HEK293 (cell line): ENCODE results near the gene CBFA2T2.
"Not testable (repeated sequence)": the region's sequence is repeated elsewhere in the genome, so short reads cannot be mapped to it uniquely, and the experiment has no call there.

Experiments used
- REST ChIP-seq: fragments of 450-650 bp; formaldehyde crosslinking; IDR thresholded peaks from 2 replicates; pipeline ENCODE4 v1.5.1; 2016; ENCODE audit warnings: missing biosample characterization, missing genetic modification characterization
- TCF7L2 ChIP-seq: IDR thresholded peaks from 2 replicates; pipeline ENCODE4 v1.6.1; 2011; ENCODE audit warnings: low read depth, mild to moderate bottlenecking, inconsistent platforms, low read length, moderate library complexity, borderline replicate concordance
- ZBTB49 ChIP-seq: fragments of 450-650 bp; formaldehyde crosslinking; IDR thresholded peaks from 2 replicates; pipeline ENCODE4 v1.5.1; 2016; ENCODE audit warnings: missing biosample characterization, missing genetic modification characterization, low read depth
- ZNF670 ChIP-seq: fragments of 450-650 bp; formaldehyde crosslinking; IDR thresholded peaks from 2 replicates; pipeline ENCODE4 v1.5.1; 2016; ENCODE audit warnings: missing biosample characterization, missing genetic modification characterization, low read depth
- ZNF692 ChIP-seq: fragments of 450-650 bp; formaldehyde crosslinking; IDR thresholded peaks from 2 replicates; pipeline ENCODE4 v1.5.1; 2016; ENCODE audit warnings: missing biosample characterization, missing genetic modification characterization
- TF ChIP-seq, protein P1 (sequence below): fragments of 450-650 bp; IDR thresholded peaks from 2 replicates; pipeline ENCODE4 v1.5.1; 2018; ENCODE audit warnings: missing biosample characterization, mild to moderate bottlenecking, missing genetic modification characterization

DNA sequence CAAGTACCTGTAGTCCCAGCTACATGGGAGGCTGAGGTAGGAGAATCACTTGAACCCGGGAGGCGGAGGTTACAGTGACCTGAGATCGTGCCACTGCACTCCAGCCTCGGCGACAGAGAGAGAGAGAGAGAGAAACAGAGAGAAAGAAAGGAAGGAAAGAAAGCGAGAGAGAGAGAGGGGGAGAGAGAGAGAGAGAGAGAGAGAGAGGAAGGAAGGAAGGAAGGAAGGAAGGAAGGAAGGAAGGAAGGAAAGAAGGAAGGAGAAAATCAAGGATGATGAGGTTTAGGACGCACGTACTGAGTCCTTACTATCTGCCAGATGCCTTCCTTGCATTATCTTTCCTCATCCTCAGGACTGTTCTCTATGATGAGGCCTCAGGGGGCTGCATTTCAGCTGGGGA, 25.1 kb upstream of the CBFA2T2 start:
- TF ChIP-seq, protein P1, sequence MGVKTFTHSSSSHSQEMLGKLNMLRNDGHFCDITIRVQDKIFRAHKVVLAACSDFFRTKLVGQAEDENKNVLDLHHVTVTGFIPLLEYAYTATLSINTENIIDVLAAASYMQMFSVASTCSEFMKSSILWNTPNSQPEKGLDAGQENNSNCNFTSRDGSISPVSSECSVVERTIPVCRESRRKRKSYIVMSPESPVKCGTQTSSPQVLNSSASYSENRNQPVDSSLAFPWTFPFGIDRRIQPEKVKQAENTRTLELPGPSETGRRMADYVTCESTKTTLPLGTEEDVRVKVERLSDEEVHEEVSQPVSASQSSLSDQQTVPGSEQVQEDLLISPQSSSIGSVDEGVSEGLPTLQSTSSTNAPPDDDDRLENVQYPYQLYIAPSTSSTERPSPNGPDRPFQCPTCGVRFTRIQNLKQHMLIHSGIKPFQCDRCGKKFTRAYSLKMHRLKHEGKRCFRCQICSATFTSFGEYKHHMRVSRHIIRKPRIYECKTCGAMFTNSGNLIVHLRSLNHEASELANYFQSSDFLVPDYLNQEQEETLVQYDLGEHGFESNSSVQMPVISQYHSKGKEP (tag by site-specific recombination), result not testable (repeated sequence)
- TF ChIP-seq ZBTB49; REST (tag by site-specific recombination); TCF7L2; ZNF670 (tag by site-specific recombination); ZNF692 (tag by site-specific recombination): not testable (repeated sequence)
